Measurements from ENCODE around the gene ARAP1.

ARAP1 gene

GRCh38 chr11:72679869-72680268 is 72.3 kb downstream of the ARAP1 start:
- no peak for FAIRE-seq

- FAIRE-seq: no peak
Observed at GRCh38 chr11:72678524-72678923, 73.7 kb downstream of the ARAP1 start.

- no peak for FAIRE-seq
Observed at GRCh38 chr11:72676861-72677341, 75.3 kb downstream of the ARAP1 start.

GRCh38 chr11:72675221-72675620 is 77.0 kb downstream of the ARAP1 start:
- FAIRE-seq: no peak

GRCh38 chr11:72673943-72674828 is 78.0 kb downstream of the ARAP1 start, which contains the start of gene PDE2A:
Gene PDE2A, minus strand, starts transcription at chr11:72674422. Its CDS starts 215 bp downstream, at chr11:72674207.
- no peak for FAIRE-seq

- no peak for FAIRE-seq
Observed at GRCh38 chr11:72673284-72673942, 78.8 kb downstream of the ARAP1 start.

- FAIRE-seq: no peak
Observed at GRCh38 chr11:72672597-72673238, 79.5 kb downstream of the ARAP1 start.

- no peak for FAIRE-seq
Observed at GRCh38 chr11:72671152-72672099, 80.8 kb downstream of the ARAP1 start.

- FAIRE-seq: no peak
Observed at GRCh38 chr11:72670041-72670440, 82.2 kb downstream of the ARAP1 start.

- FAIRE-seq: no peak
Observed at GRCh38 chr11:72669527-72669926, 82.7 kb downstream of the ARAP1 start.

- FAIRE-seq: no peak
Observed at GRCh38 chr11:72668629-72669347, 83.4 kb downstream of the ARAP1 start.

- FAIRE-seq: no peak
Observed at GRCh38 chr11:72665911-72666472, 86.2 kb downstream of the ARAP1 start.

GRCh38 chr11:72662036-72662435 is 90.2 kb downstream of the ARAP1 start:
- no peak for FAIRE-seq

GRCh38 chr11:72661486-72661885 is 90.7 kb downstream of the ARAP1 start:
- FAIRE-seq: no peak

- FAIRE-seq: no peak
Observed at GRCh38 chr11:72658989-72659640, 93.1 kb downstream of the ARAP1 start.

GRCh38 chr11:72657411-72658100 is 94.7 kb downstream of the ARAP1 start:
- no peak for FAIRE-seq

GRCh38 chr11:72655896-72656464 is 96.2 kb downstream of the ARAP1 start:
- FAIRE-seq: no peak

- FAIRE-seq: no peak
Observed at GRCh38 chr11:72655014-72655413, 97.2 kb downstream of the ARAP1 start.

- FAIRE-seq: no peak
Observed at GRCh38 chr11:72653649-72654048, 98.6 kb downstream of the ARAP1 start.
